NCI-H1694 (cell line): ENCODE measurements around the gene FRMPD2.
A peak's percentile ranks its signal among the peaks of the same experiment; 100 is the strongest.

Experiments
- DNase-seq: peaks from one replicate; lab custom pipeline; 2025; lab: John Stamatoyannopoulos, UW

Gene FRMPD2, protein sequence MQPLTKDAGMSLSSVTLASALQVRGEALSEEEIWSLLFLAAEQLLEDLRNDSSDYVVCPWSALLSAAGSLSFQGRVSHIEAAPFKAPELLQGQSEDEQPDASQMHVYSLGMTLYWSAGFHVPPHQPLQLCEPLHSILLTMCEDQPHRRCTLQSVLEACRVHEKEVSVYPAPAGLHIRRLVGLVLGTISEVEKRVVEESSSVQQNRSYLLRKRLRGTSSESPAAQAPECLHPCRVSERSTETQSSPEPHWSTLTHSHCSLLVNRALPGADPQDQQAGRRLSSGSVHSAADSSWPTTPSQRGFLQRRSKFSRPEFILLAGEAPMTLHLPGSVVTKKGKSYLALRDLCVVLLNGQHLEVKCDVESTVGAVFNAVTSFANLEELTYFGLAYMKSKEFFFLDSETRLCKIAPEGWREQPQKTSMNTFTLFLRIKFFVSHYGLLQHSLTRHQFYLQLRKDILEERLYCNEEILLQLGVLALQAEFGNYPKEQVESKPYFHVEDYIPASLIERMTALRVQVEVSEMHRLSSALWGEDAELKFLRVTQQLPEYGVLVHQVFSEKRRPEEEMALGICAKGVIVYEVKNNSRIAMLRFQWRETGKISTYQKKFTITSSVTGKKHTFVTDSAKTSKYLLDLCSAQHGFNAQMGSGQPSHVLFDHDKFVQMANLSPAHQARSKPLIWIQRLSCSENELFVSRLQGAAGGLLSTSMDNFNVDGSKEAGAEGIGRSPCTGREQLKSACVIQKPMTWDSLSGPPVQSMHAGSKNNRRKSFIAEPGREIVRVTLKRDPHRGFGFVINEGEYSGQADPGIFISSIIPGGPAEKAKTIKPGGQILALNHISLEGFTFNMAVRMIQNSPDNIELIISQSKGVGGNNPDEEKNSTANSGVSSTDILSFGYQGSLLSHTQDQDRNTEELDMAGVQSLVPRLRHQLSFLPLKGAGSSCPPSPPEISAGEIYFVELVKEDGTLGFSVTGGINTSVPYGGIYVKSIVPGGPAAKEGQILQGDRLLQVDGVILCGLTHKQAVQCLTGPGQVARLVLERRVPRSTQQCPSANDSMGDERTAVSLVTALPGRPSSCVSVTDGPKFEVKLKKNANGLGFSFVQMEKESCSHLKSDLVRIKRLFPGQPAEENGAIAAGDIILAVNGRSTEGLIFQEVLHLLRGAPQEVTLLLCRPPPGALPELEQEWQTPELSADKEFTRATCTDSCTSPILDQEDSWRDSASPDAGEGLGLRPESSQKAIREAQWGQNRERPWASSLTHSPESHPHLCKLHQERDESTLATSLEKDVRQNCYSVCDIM (N-terminal part only)

DNA sequence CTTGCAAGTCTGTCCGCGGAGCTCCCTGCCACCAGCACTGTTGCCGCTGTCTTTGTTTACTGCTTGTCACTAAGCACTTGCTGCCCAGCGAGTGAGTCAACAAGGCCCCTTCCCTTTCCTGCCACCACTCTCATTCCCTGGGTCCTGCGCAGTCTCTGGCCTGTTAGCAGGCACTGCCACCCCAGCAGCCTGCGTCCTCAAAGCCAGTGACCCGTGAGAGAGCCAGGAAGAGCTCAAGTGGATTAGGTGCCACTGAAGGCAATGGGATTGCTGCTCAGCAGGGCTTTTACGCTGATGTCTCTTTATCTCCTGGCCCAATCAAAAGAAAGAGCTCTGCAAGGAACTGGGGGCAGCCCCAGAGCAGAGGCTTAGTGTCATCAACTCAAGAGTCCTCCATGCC is at the start of gene FRMPD2:
FRMPD2 (minus strand) TSS at position 61 of the 400 bp plus-strand sequence. CDS start 129 bp downstream, outside the sequence.
- no peak for DNase-seq

DNA sequence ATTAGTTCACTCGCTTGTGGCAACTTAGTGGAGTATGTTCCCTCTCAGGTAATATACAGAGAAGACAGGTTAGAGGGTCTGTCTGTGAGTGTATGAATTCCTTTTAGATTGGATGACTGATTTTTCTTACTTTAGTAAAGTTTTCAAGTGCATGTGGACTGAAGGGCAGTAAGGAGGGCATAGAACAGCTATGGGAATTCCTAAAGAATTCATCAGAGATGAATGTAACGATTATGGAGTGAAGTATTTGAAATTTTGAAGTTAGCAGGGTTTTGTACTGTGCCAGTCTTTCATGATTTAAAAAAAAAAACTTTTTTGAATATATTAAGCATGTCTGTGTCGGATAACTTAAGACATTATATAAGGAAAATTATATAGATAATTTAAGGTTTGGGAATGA is 47.5 kb upstream of the FRMPD2 start:
- DNase-seq, result no peak

DNA sequence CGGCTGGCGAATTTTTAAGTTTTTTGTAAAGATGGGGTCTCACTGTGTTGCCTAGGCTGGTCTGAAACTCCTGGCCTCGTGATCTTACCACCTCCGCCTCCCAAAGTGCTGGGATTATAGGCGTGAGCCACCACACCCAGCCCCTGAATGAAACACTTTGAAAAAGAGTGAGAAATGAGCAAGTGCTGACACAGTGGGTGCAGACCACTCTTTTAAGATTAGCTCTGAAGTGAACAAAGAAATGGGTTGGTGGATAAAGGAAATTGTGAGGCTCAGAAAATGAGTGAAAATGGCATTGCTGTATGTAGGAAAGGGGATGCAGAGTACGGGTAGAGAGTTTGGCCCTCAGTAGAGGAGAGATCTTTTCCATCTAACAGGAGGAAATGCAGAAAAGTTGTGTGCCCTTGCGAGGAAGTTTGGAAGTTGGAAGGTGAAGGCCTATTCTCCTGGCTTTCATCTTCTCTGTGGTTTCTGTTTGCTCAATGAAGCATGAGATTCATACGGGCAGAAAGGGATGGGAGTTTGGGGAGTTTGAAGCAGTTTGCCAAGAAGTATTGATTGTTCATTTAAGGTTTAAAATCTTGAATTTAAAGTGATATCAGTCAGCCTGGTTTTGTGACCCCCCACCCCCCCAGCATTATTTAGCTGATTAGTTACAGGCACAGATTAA is 43.0 kb upstream of the FRMPD2 start:
- no peak for DNase-seq

DNA sequence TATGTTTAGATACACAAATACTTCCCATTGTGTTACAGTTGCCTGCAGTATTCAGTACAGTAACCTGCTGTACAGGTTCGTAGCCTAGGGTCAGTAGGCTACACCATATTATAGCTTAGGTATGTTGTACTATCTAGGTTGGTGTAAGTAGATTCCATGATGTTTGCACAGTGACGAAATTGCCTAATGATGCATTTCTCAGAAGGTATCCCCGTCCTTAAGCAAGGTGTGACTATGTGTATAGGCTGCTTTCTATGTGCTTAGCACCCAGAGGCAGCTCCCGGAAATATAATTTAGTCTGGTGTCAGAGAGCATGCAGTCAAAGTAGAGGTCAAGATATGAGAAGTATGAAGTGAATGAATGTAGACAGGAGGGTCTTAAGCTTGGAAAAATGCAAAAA is 41.7 kb upstream of the FRMPD2 start:
- no peak for DNase-seq

DNA sequence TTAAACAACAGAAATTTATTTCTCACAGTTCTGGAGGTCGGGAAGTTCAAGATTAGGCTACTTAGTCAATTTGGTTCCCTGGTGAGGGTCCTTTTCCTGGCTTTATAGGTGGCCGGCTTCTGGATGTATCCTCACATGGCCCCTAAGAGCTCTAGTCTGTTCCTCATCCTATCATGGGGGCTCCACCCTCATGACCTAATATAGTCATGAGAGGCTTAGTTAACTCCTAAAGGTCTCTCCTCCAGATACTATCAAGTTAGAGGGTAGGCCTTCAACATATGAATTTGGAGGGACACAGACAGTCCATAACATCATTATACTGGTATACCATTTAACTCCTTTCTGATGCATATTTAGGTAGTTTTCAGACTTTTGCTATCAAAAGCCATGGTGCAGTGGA is 39.6 kb upstream of the FRMPD2 start:
- no peak for DNase-seq

DNA sequence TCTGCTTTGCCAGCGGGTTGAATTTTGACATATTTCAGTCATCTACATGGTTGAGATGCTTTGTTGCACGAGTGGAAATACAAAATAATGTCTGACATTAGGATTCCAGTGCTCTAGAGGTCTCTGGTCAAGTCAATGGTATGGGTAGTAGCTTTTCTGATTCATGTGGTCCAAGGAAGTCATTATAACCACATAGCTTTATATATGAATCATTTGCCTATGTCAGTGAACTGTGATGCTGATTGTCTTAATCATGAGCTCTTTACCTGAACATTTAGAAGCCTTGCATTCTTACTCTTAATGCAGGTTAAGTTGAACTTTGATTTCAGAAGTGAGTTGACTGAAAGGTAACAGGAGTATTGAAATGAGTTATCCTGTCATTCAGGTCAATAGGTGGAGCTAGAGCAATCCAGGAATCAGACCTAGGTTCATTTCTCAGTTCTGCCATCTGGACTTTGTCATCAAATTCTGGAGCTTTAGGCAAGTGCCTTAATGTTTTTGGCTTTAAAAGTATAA is 35.3 kb upstream of the FRMPD2 start:
- no peak for DNase-seq

DNA sequence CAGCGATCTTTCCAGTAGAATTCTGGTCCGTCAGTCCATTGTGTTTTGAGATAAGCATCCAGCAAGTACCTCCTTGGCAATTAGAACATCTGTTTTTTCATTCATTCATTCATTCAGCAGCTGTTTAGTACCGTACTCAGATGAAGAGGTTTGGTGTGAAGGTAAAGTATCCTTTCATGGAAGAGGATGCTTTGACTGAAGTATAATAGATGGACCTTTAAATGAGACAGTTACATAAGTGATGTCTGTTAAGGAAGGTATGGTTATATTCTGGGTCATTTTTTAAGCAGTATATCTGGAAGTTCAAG is 33.2 kb upstream of the FRMPD2 start:
- DNase-seq, result no peak

DNA sequence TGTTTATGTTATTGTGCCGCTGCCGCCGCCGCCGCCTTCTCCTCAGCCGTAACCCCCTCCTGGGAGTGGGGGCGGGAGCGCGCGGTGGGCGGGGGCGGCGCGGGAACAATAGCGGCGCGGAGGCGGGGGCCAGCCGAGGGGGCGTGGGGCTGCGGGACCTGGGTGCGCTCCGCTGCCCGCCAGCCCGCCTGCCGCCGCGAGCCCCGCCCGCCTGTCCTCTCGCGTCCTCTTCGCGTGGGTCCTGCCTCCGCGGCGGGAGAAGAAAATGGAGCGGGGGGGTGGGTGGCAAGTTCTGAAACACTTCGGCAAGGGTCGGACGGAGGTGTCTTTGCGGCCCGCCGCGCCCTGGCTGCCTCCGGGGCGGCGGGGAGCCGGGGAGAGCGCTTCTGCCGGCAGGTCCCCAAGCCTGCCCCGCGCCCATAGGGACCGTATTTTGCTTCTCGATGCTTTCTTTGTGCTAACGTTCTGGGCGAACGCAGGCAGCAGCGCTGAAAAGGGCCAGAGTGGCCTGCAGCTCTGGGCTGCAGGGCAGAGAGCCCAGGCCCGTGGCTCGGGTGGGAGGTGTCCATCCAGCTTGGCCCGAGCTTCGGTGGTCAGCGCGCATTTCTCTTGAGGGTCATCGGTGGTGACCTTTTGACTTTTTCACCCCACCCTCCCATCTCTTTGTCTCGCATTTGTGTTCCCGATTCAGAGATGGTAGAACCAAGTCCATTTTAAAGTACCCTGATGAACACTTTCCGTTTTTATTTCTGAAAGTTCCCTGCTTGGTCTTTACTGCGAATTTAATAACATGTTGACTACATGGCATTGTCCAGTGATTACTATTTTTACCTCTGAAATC is 32.6 kb upstream of the FRMPD2 start:
- DNase-seq, result no peak

DNA sequence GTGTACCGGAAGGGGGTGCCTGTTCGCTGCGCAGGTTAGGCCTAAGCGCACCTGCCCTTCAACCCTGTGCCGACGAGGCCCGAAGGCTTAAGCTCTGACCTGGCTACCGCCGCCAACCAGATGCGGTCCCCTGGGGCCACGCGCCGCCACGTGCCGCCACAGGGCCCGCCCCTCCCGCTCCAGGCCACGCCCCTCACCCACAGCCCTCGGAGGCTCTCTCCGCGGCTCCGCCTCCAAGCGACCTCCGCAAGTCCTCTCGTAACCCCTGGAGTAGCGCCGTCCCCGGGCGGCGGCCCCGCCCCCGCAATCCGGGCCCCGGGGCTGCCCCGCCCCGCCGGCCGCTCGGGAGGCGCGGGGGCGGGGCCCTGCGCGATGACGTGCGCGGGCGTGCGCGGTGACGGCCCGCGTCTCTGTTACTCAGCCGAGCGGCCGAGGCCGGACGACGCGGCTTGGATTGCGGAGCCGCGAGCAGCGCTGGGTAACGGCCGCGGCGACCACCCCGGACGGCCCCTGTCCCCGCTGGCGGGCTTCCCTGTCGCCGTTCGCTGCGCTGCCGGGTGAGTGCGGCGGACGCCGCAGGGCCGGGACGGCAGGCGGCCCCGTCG is 31.9 kb upstream of the FRMPD2 start, which contains the start of gene MAPK8:
MAPK8 (plus strand) TSS at position 413 of the 605 bp plus-strand sequence. CDS start 94,984 bp downstream, outside the sequence.
- peak; percentile 31 for DNase-seq

DNA sequence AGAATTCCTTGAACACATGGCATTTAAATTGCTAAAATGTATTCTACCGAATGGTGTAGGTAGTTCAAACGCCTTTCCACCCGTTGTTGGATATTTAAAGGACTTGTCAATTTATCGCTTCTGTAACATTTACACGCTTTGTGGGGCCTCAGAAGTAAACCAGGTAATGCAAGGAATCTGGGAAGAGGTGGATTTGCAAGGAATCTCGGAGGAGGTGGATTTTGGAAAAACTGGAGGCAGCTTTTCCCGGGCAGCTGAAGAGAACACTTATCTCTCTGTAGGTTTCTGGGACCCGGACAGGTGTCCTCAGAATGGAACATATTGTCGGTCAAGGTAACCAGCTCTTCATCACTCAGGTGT is 31.4 kb upstream of the FRMPD2 start:
- DNase-seq, result no peak

DNA sequence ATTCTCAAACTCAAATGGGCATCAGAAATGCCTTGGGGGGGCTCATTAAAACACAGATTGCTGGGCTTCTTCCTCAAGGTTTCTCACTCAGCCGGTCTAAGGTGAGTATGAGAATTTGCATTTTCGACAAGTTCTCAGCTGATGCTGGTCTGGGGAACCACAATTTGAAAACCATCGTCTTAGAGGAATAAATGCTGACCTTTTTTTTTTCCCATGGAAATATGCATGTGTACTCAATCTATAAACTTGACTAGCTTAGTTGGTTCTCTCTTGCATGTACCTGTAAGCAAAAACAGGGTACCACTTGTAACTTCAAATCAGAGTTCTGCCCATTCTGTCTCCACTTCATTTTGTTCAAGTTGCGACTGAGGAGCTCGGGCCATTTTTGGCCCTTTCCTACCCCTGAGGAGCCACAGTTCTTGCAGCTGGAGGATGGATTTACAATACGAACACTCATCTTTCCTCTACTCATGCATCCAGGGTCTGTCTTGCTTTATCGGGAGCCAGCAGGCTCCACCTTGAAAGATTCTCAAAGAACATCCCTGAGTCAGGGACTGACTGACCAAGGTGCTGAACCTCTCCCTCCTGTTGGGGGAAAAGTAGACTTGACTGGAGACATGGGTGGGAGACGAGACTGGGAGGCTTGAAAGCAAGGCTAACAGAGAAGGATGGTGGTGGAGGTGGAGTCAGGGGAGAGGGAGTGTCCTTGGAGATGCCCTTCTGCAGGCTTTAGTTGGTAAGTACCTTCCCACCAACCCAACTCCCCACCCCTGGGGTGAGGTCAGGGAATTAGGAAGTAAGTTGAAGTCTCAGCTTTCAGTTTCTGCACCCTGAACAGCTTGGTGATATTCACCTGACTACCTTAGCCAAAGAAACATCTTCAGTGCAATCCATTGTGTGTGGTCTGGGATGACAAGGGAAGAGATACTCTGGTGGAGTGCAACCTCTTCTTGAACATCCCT is 28.3 kb upstream of the FRMPD2 start:
- DNase-seq, result no peak

DNA sequence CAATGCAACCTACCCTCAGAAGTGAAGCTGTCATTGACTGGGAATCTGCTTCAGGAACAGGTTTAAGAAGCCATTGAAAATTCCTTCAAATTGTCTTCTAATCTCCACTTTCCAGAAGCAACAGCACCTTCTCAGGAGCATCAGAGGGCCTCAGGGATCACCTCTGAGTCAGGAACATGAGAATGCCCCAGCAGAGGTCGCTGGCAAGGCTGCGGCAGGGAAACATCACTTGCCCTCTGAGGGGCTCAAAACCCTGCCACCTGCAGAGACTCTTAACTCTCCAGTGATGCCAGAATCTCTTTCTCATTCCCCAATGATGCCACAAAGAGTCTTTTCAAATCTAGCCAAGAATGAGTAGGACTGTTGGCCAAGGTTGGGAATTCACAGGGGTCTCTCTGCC is 26.1 kb upstream of the FRMPD2 start:
- DNase-seq, result no peak

DNA sequence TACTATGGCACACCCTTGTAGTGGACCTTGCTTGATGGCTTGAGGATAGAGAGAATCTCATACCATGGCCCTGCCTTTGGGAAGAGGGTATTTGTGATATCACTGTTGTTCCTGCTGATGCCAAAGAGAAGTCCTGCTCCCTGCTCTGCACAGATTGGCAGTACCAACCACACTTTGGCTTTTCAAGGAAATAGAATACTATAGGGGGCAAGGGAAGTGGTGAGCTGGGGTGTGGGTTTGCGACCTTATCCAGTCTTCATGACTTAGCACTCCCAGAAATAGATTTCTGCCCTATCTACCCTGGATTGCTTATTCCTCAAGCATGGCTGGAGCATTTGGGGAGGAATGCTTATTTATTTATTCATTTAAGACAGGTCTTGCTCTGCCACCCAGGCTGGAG is 25.2 kb upstream of the FRMPD2 start:
- no peak for DNase-seq

DNA sequence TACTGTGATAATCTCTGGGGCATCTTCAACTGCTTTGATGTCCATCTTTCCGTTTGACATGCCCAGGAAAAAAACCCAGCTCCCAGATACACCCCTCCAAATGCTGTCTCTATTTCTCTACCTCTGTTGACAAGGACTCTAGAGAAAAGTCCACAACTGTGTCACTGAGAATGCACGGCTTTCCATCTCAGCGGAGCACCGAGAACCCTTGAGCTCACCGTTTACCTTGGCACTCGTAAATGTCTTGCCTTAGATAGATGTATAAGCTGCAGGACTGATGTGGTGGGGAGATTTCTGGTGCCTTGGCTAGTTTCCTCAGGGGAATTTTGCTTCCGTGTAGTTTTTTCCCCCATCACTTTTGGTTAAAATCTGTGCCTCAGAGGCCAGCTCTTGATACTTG is 24.6 kb upstream of the FRMPD2 start:
- no peak for DNase-seq

DNA sequence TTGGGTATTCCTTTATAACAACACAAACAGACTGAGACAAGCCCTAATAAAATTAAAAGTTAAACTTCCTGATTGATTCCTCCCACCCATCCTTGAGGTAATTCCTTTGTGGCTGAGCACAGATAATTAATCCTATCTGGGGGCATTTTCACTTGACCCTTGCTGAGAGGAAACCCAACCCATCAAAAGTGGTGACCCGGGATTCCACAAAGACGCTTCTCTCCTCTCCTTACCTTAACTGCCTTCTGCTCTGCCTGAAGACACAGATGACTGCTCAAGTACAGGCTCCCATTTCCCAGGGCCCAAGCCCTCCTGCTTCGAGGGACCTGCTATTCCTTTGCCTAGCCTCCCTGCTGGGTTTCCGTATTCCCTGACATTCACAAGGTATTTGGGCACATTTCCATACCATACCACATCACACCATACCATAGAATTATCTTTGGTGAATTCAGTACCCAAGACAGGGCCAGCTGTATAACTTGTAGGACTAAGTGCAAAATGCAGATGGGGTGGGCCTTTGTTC is 22.1 kb upstream of the FRMPD2 start:
- no peak for DNase-seq

DNA sequence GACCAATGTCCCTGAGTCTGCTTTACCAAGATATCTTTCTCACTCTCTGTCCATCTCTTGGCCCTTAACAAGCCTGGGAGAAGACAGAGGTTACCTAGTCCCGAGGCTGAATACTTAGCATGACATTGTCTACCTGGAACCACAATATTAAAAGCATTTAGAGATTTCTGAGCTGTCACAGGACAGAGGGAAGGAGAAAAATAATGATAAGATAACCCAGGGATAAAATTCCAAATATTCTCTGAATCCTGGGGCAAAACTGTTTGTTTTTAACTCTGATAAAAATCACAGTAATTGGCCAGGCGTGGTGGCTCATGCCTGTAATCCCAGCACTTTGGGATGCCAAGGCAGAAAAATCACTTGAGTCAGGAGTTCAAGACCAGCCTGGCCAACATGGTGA is 19.9 kb upstream of the FRMPD2 start:
- no peak for DNase-seq

DNA sequence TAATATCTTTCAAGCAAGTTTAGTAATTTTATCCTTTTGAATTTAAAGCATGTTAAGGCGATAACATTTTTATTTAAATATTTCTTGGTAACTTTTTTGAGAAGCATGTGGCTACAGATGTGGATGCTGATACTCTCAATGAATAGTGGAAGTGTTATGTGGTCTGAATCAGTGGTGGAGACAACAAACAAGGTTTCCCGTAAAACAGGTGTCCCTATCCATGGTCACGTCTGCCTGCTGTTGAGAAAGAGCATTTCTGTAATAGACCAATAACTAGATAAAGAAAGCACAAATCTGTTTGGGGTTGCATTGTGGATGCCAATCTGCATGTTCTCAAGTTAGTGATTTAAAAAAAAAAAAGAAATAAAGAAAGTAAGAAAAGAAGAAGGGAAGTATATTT is 18.1 kb upstream of the FRMPD2 start:
- DNase-seq, result no peak

DNA sequence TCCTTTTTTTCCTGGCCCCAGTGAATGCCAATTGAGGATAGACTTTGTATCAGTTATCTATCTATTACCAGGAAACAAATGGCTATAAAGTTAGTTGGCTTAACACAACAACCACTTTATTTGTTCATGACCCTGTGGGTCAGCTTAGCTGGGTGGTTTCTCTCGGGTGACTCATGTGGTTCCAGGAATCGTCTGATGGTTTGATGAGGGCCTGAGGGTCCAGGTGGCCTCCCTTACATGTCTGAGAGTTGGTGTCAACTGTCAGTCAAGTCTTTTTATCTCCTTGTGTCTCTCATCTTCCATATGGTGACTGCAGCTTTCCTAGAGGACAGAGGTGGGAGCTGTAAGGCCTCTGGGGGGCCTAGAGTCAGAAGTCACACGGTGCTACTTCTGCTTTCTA is 16.7 kb upstream of the FRMPD2 start:
- DNase-seq, result no peak

DNA sequence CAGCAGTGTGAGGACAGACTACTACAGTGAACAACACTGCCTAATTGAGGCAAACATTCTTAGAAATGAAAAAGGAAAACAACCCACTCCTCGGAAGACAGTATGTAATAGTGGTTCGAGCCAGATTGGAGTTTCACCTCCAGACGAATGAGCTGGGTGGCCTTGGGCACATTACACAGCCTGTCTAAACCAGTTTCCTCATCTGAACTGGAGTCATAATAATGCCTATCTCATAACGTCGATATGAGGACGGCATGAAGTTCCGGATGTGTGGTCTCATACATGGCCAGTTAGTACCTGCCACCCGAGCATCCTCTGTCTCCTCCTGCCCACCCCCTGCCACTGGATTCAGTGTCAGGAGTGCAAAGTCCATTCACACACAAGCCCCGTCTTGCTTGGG is 15.8 kb upstream of the FRMPD2 start:
- no peak for DNase-seq
